Ramos (cell line): ENCODE results near the gene SLC15A4.
"Not testable (repeated sequence)": the region's sequence is repeated elsewhere in the genome, so short reads cannot be mapped to it uniquely, and the experiment has no call there.

Source experiments
- in situ Hi-C: fragments of 300-500 bp; cut with MboI; formaldehyde crosslinking; loops from one replicate; pipeline ENCODE4 v1.14.3; 2022; ENCODE audit warnings: low sequenced_read_pairs; ENCODE audit not compliant: unreplicated experiment

SLC15A4 gene

DNA sequence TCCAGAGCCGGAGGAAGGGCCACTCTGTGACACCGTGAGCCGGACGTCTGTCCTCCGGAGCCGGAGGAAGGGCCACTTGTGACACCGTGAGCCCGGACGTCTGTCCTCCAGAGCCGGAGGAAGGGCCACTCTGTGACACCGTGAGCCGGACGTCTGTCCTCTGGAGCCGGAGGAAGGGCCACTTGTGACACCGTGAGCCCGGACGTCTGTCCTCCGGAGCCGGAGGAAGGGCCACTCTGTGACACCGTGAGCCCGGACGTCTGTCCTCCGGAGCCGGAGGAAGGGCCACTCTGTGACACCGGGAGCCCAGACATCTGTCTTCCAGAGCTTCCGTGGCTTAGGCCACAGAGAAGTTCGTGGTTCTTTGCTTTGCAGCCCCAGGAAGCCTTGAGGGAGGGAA lies 22.9 kb upstream of the SLC15A4 start:
- in situ Hi-C loops: not testable (repeated sequence)

DNA sequence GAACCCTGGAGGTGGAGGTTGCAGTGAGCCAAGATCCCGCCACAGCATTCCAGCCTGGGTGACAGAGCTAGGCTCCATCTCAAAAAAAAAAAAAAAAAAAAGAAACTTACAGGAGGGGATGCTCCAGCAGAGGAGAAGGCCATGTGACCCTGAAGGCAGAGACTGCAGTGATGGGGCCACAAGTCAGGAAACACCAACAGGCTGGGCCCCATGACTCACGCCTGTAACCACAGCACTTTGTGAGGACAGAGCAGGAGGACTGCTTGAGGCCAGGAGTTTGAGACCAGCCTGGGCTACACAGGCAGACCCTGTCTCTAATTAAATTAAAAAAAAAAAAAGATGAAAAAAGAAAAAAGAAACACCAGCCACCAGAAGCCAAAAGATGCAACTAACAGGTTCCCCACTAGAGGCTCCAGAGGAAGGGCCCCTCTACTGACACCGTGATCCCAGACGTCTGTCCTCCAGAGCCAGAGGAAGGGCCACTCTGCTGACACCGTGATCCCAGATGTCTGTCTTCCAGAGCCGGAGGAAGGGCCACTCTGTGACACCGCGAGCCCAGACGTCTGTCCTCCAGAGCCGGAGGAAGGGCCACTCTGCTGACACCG lies 20.4 kb upstream of the SLC15A4 start:
- in situ Hi-C loops: no loop called here

DNA sequence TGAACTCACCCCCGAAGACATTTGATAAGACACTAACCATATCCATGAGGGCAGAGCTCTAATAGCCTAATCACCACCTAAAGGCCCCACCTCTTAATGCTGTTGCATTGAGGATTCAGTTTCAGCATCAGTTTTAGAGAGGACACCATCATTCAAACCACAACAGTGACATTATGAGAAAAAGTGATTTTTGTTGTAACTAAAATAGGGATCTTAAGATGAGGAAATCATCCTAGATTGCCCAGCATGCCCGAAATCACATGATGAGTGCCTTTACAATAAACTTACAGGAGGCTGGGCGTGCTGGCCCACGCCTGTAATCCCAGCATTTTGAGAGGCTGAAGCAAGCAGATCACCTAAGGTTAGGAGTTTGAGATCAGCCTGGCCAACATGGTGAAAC lies 19.8 kb upstream of the SLC15A4 start:
- in situ Hi-C loops: no loop called here

DNA sequence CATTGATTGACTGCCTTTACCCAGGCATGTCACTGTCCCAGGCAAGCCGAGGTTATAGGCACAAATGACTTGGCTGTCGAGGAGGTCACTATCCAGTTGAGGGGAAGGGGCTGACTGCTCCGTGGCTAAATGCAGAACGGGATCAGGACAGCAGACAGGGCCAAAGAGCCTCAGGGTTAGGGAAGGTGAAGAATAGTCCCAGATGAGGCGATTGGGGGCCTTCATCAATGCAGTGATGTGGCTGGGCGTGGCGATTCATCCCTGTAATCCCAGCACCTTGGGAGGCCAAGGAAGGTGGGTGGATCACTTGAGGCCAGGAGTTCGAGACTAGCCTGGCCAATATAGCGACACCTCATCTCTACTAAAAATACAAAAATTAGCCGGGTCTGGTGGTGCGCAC lies 18.8 kb upstream of the SLC15A4 start:
- in situ Hi-C loops: no loop called here

DNA sequence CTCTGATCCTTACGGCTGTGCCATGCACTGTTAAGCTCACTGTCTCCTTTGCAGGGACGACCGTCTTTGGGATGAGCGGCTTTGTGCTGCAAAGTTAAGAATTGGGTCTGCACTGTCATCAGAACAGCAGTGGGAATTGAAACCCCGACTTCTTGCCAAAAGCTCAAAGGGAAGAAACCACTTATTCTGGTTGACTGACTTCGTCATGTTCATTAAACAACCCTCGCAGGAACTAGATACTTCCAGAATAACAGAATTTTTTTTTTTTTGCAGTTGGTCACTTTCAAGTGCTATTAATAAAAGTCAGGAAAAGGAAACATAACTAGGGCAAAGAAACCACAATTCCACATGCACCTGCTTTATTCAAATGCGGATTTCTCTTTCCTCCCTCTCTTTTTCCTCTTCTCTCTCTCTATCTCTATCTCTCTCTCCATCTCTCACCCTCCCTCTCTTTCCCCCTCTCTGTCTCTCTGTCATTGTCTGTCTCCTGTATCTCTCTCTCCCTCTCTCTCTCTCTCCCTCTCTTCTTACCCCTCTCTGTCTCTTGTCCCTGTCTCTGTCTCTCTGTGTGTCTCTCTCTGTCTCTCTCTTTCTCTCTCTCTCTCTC lies 17.2 kb upstream of the SLC15A4 start:
- in situ Hi-C loops: no loop called here

DNA sequence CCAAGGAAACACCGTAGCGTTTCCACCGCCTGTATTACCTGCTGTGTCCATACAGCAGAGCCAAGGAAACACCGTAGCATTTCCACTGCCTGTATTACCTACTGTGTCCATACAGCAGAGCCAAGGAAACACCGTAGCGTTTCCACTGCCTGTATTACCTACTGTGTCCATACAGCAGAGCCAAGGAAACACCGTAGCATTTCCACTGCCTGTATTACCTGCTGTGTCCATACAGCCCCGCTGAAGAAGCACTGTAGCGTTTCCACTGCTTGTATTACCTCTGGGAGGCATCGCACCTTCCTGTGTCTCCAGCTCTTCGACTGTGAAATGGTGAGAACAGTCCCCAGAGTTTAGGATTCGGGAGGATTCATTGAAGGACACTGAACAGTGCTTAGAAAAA lies 16.1 kb upstream of the SLC15A4 start:
- in situ Hi-C loops: not testable (repeated sequence)

DNA sequence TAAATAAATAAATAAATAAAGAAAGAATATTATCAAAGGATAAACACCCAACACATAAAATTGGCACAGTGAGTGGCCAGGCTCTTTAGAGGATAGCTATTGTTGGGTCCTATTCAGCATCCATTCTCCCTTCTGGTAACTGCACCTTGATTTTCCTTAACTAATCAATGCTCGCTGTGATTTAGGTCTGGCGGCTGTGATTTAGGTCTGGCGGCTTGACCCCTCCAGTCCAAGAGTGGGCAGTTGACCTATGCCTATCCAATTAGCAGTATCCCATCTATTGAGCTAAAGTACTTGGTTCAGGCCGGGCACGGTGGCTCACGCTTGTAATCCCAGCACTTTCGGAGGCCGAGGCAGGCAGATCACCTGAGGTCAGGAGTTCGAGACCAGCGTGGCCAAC lies 9.7 kb upstream of the SLC15A4 start:
- in situ Hi-C loops: no loop called here

DNA sequence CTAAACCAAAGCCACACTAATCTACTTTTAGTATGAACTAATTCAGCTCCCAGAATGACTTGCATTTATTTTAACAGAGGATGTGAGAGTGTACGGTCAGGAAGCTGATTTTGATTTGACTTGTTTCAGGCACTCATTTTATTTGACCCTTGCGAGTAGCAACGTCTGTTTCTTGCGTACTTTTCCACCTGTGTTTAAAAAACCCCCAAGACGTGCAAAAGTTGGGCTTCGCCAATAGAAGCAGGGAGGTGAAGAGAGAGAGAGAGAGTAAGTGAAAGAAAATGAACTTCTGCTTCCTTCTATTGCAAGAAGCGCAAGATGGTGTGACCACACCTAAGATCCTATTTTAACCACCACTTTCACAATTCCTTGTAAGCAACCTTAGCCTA lies 6.7 kb upstream of the SLC15A4 start:
- in situ Hi-C loops: no loop called here

DNA sequence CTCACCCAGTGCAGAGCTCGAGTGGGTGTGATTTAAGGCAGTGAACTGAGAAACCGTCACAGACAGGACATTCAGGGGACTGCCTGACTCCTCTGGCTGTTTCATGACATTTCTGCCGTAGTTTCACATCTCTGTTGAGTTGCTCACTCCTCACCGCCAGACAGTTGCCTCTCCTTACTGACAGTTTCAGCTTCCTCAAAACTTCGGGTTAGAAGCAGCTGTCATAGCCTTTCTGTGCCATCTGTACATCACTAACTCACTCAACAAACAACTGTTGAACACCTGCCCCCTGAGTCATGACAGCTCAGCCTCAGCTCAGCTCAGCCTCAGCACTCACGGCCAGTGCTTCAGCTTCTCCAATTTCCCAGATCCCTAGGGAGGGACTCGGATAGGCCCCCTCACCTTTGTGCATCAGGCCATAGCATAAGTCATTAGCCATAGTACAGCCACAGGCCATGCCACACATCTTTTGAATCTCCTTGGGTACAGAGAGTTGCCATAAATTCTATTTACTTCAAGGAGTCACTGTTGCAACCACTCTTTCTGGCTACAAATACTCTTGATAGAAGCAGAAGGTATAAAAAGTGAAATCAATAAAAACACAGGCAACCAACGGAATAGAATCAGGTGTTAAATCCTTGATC lies 6.2 kb upstream of the SLC15A4 start:
- in situ Hi-C loops: no loop called here

DNA sequence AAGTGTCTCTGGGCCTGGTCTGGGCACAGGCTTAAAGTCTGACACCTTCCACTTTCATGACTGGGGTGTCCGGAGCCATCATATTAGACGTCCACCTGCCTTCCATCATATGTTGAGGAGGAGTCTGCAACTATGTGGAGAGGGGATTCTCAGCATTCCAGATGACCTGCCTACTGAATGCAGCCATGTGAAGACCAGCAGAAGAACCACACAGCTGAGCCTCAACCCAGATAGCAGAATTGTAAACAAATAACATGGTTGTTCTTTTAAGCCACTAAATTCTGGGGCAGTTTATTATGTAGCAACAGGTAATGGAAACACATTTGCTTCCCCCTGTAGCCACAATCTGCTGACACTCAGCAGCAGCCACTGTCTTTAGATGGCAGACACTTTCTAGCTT lies 4.0 kb upstream of the SLC15A4 start:
- in situ Hi-C loops: no loop called here

DNA sequence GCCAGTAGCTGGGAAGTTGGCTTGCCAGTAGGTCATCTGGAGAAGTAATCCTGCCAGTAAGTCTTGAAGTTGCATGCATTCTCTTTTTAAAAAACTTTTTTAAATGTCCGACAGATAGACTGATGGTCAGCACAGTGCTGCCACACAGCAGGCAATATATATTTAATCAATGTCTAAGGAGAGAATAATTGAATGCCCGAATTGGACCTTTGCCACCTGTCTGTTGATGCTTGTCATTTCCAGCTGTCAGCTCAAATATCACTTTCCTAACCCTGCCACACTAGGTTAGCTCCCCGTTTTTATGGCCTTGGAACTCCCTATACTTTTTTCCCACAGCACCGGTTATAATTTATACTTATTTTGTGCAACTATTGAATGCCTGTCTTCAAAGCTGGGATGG lies 2.1 kb upstream of the SLC15A4 start:
- in situ Hi-C loops: no loop called here

DNA sequence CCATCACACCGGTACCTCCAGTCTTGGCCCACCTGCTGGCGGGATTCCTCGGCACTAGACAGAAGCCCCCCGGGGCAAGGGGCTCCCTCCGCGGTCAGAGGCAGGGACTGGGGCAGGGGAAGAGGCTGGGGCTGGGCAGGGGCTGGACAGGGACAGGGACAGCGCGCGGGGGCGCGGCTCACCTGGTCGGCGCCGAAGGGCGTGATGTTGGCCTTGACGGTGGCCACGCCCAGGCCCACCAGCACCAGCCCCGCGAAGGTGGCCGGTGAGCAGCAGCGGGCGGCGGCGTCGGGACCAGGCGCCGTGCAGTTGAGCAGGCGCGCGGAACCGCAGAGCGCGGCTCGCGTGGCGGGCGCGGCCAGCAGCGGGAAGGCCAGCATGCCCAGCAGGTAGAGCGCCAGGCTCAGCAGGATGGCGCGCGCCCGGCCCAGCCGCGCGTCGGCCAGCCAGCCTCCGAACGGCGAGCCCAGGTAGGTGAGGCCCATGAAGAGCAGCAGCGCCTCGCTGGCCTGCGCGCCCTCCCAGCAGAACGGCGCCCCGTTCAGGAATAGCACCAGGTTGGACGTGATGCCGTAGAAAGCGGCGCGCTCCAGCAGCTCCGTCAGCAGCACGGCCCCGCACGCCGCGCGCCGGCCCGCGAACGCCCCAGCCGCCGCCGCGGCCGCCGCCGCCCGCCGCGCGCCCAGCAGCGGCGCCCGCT lies 392 bp downstream of the SLC15A4 start:
- in situ Hi-C loops: no loop called here

DNA sequence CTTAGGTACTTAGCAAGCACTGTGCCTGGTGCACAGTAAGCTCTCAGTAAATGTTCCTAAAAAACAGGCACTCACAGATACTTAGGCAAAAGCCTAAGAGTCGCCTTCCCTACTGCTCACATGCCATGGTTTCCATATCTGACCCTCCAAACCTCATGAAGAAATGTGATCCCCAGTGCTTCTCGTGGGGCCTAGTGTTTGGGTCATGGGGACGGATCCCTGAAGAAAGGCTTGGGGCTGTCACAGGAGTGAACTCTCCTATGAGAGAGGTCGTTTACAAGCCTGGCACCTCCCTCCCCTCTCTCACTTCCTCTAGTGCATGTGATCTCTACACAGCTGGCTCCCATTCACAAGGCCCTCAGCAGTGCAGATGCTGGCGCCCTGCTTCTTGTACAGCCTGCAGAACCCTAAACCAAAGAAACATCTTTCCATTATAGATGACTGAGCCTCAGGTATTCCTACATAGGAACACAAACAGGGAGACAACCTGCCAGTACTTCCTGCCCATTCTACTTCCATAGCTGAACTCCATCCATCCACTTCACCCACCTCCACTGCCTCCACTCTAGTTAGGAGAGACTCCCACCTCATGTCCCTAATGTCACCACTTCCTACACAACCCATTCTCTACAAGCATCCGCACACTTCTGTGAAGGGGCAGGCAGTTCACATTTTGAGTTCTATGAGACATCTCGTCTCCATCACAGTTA lies 2.9 kb downstream of the SLC15A4 start:
- in situ Hi-C loops: no loop called here

DNA sequence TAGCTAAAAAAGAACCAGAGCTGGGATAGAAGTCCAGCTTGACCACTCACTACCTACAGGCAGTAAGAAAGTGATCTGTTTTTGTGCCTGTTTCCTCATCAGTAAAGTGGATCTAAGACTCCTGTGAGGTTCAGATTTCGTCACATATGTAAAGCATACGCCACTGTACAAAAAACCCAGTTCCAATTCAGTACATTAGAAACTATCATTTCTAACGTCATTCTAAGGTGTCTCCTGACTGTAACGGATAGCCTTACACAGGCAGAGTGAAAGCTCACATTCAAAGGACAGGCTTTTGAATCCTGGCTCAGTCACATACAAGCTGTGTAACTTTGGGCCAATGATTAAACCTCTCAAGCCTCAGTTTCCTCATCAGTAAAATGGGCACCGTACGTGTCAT lies 3.5 kb downstream of the SLC15A4 start:
- in situ Hi-C loops: no loop called here

DNA sequence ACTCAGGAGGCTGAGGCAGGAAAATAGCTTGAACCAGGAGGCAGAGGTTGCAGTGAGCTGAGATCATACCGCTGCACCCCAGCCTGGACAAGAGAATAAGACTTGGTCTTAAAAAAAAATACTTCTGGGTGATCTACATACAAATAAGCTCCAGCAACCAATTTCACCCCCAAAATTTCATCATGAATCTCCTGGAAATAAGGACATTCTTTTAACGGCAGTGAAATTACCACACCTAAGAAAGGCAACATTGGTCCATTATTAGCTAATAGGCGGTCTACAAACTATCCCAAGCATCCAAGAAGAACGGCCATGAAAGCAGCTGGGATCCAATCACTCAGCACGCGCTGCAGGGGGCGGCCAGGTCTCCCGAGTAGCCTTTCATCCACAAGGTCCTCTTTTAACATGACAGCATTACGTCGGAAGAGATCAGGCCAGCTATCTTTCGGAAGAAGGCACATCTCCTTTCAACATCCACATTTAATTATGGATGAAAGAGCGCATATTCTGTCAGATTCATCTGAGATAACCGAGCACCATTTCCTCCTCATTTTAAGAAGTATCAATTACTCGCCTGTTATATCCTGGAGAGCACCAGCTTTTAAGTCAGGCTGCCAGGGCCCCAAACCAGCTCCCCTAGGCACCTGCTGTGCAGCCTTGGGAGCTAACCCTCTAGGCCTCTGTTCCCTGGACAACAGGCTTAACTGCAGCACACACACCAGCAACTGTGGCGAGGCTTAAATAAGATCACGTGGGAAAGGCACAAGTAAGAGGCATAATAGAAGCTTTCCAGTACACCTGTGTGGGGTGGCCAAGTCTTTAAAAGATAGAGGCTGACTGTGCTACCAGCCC lies 4.2 kb downstream of the SLC15A4 start:
- in situ Hi-C loops: no loop called here

DNA sequence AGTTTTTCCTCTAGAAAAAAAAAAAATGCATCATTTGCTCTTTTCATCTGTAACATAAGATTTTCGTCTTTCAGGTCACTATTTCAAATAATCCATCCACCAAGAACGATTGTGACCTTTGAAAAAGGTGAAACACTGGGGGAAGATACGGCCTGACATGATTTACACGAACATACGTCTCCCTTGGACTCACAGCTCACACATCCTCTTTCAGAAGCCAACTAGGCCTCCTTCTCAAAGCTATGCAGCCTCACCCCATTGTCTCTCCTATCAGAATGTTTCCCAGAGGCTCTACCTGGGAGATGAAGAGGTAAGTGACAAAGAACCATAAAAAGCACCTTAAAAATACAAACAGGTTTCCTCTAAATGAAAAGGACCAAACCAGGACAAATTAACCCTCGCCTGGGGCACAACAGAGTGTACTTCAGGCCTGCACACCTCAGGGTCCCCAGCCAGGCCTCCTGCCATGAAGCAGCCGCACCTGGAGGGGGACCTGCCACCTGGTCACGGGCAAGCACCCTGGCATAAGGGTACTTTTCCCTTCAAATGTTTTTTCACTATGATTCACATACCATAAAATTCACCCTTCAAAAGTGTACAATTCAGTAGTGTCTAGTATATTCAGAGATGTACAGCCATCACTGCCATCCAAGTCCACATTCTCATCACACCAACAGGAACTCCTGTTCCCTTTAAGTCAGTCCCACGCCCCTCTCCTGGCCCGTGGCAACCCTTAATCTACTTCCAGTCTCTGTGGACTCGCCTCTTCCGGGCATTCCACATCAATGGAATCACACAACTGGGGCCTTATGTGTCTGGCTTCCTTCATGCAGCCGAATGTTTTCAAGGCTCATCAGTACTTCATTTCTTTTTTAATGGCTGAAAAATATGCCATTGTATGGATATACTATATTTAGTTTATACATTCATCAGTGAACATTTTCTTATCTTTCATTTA lies 5.4 kb downstream of the SLC15A4 start:
- in situ Hi-C loops: no loop called here

DNA sequence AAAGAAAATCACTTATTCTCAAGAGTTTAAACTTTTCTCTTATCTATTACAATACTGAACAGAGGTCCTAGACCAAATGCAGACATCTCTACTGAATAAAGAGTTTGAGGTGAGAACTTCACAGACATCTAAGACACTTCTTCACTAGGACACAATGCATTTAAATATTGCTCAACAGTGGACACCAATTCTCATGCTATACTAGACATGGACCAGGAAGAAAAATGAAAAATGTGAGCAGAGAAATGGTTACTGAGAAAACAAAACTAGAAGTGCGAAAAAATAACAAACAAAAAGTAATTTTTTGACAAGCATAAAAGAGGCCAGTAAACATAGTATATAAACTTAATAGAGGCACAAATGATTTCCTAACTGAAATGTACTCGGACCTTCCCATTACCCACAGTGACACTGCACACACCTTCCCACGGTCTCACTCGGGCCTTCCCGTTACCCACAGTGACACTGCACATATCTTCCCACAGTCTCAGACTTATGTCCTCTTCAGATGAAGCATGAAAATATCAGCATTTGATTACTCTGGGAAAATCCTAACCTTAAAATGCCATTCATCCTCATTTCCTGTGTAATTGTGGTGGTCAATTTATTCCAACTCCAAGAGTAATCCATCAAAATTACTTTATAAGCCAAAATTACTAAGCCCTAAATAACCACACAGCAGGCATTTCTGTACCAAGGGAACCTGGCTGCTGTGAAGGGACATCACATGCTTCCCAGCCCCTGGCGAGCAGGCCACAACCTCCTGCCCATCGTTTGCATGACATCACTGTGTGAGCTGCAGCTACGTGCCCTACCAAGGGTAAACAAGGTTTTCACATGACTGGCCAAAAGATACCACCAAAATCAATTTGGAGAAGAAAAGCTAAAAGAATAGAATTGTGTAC lies 6.4 kb downstream of the SLC15A4 start:
- in situ Hi-C loops: no loop called here

DNA sequence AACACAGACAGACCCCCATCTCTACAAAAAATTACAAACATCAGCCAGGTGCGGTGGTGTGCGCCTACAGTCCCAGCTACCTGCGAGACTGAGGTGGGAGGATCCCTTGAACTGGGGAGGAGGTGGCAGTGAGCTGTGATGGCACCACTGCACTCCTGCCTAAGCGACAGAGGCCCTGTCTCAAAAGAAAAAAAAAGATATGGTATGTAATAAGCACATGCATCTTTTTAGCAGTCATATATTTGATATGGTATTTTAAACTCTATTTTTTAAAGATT lies 7.2 kb downstream of the SLC15A4 start:
- in situ Hi-C loops: no loop called here
